Gastrocnemius medialis (tissue), 4 donors: ENCODE data around the gene COLGALT1.

ENCODE experiments used
- CTCF ChIP-seq, 5 experiments: fragments of 450-650 bp in 3 of 5; fragments of 200-600 bp in 2 of 5; sonication (generic) in 2 of 5; IDR thresholded peaks in 4 of 5; conservative IDR thresholded peaks in 1 of 5; 1 replicate in 4 of 5; 2 replicates in 1 of 5; pipeline ENCODE4 v1.5.1; 2016 to 2019; ENCODE audit warnings: antibody characterized with exemption in 5 of 5, mild to moderate bottlenecking in 3 of 5, moderate library complexity in 3 of 5
- POLR2A ChIP-seq, 2 donors: fragments of 450-650 bp; IDR thresholded peaks; one replicate each; pipeline ENCODE4 v1.6.1; 2017; ENCODE audit warnings: antibody characterized with exemption in 2 of 2, mild to moderate bottlenecking in 2 of 2, moderate library complexity in 2 of 2

- TF ChIP-seq CTCF (IDR thresholded peaks at IDR 0.05 in 4 of 5, conservative IDR thresholded peaks at IDR 0.05 in 1 of 5) = no peak
- TF ChIP-seq POLR2A (IDR thresholded peaks at IDR 0.05) = no peak
These were observed 7.1 kb downstream of the COLGALT1 start for GRCh38 chr19:17562561-17562960.
